Heart left ventricle (tissue), 16 donors: Measurements from ENCODE around the gene ZNF429. TPM values are rescaled to one million over a fixed set of nuclear protein-coding genes. Genes with fewer than 3 reads are reported as not detected.
A peak's percentile ranks its signal among the peaks of the same experiment; 100 is the strongest.

Experiments used
- ATAC-seq, 4 donors: fragments of 200-7000 bp; cut with Tn5 transposase; one replicate each; pipeline ENCODE4 v1.9.1; 2020 to 2022; ENCODE audit warnings: moderate library complexity in 4 of 4, mild to moderate bottlenecking in 3 of 4, moderate number of reproducible peaks in 1 of 4
- DNase-seq, 5 donors: peaks; one replicate each; pipeline ENCODE4 v3.0.0-alpha.2; 2020
- H3K27ac ChIP-seq, 12 donors: fragments of 200-600 bp; sonication (generic) in 4 of 12; one replicate each; pipeline versions ENCODE4 v1.5.0 to v1.8.0; 2016 to 2022; ENCODE audit warnings: mild to moderate bottlenecking in 2 of 12
- H3K27me3 ChIP-seq, 9 donors: fragments of 200-600 bp; sonication (generic) in 2 of 9; one replicate each; pipeline versions ENCODE4 v1.5.1 to v1.8.0; 2016 to 2022; ENCODE audit warnings: mild to moderate bottlenecking in 3 of 9
- H3K36me3 ChIP-seq, 9 donors: fragments of 200-600 bp; sonication (generic) in 2 of 9; one replicate each; pipeline versions ENCODE4 v1.5.0 to v1.8.0; 2018 to 2022; ENCODE audit warnings: mild to moderate bottlenecking in 2 of 9
- H3K4me1 ChIP-seq, 12 donors: fragments of 200-600 bp; sonication (generic) in 4 of 12; one replicate each; pipeline versions ENCODE4 v1.5.0 to v1.8.0; 2016 to 2022; ENCODE audit warnings: mild to moderate bottlenecking in 3 of 12
- H3K4me3 ChIP-seq, 12 donors: fragments of 200-600 bp; sonication (generic) in 4 of 12; one replicate each; pipeline versions ENCODE4 v1.5.0 to v1.8.0; 2017 to 2022; ENCODE audit warnings: mild to moderate bottlenecking in 9 of 12, moderate library complexity in 4 of 12
- H3K9me3 ChIP-seq, 12 donors: fragments of 200-600 bp; sonication (generic) in 4 of 12; one replicate each; pipeline versions ENCODE4 v1.5.0 to v1.8.0; 2016 to 2022; ENCODE audit warnings: mild to moderate bottlenecking in 1 of 12
- CTCF ChIP-seq, 12 donors: fragments of 200-600 bp; sonication (generic) in 4 of 12; IDR thresholded peaks; one replicate each; pipeline versions ENCODE4 v1.5.0 to v1.8.0; 2018 to 2022; ENCODE audit warnings: antibody characterized with exemption in 12 of 12, mild to moderate bottlenecking in 5 of 12
- POLR2A ChIP-seq, 2 donors: fragments of 450-650 bp; IDR thresholded peaks; one replicate each; pipeline ENCODE4 v1.6.1; 2017; ENCODE audit warnings: antibody characterized with exemption in 2 of 2, mild to moderate bottlenecking in 2 of 2, moderate library complexity in 2 of 2
- WGBS, 4 donors: extraction: QIAGEN DNeasy Blood & Tissue Kit in 2 of 4; methylation state at CpG; one replicate each; pipeline versions ENCODE4 v1.1.5 to v1.1.7; 2013 to 2018; 5-methylcytosine and 5-hydroxymethylcytosine counted together
- intact Hi-C, 10 donors: fragments of 100-400 bp; cut with DNase I; formaldehyde crosslinking; loops; one replicate each; pipeline versions ENCODE4 v1.11.1 to v1.14.2; 2022
- polyA plus RNA-seq, 2 donors: library from polyadenylated mRNA; stranded (reverse); fragments of 200-250 nt; gene quantifications; one replicate each; pipeline ENCODE4 v1.2.3, GENCODE V29; 2013
- total RNA-seq, 9 donors: library from RNA; depleted of rRNA in 2 of 9; stranded (reverse); fragments of >200 nt in 2 of 9; fragmentation: NEBNext Ultra II Directional in 3 of 9; extraction: Animal tissue kit (Norgen Biotek cat#: 25700) in 3 of 9; gene quantifications; one replicate each; pipeline versions ENCODE4 v1.1.0 to v1.2.4, GENCODE V29; 2016 to 2023
- donor health status: ischemic (EF 13 %, LVEDD 7.1; RV severe dilation, severe dysfunction).
- donor health status: healthy with polysubstance abuse.
- donor health status: DM: no; HTN: yes; CAD: no.
- donor health status: DM: no; HTN: no; CAD: no.
- donor health status: ischemic (EF 25% LVEDD 6.9; RV normal size, moderate dysfunction).
- donor health status: ischemic (EF 25% LVEDD 5.7; RV mildly dilated, moderate dysfunction).
- donor health status: healthy.
- donor health status: DM: yes; HTN: yes; CAD: no.
- donor health status: ischemic (EF 35%, LVEDD 5.7; RV mildly dilated, moderate dysfunction).
- donor health status: nonischemic (EF 11% LVEDD 7.7; RV severe dilation, severe dysfunction).
- donor health status: DM: yes; HTN: yes; CAD: no.
- donor health status: PGD.
- donor health status: ischemic (EF 29% LVEDD 5.4; RV normal size, mild dysfunction).
- donor health status: nonischemic (EF 23%, LVEDD 6.1; RV moderate dilation, normal function).

The ZNF429 gene
- total and polyA plus RNA-seq, 11 donors = 4.5 to 10.1 (median 8.2) TPM

GRCh38 chr19:21569494-21569865 lies 64.1 kb downstream of the ZNF429 start:
- H3K4me1 ChIP-seq = peaks cover 0 to 31% (median 2%) of the 10 kb centered on the region in 12 donors
- ATAC-seq = peak in 3 of 4 donors; percentile 37 to 76 (median 75)
- TF ChIP-seq CTCF (IDR thresholded peaks at IDR 0.05) (no peak), POLR2A (IDR thresholded peaks at IDR 0.05) (no peak)
- intact Hi-C loops = loop anchor here in 2 of 10 donors (5.0 to 10.0 kb wide), 3 partner anchors 65 to 283 kb away; partner anchors contain the start of gene ZNF429 (in 1 of the 2)
- DNase-seq = peak in 3 of 5 donors; percentile 74 to 85 (median 79)
- H3K9me3 ChIP-seq = peaks cover 0 to 49% (median 0%) of the 10 kb centered on the region in 12 donors
- no peaks in the 10 kb centered on the region for H3K27me3 ChIP-seq
- peak overlapping the region in 9 of 12 donors; percentile 8 to 89 (median 73) for H3K27ac ChIP-seq
- 42 to 81% (median 64%) methylated on average over 16 of the region's 16 CpGs for WGBS, 4 donors
- peak overlapping the region in 10 of 12 donors; percentile 25 to 79 (median 56) for H3K4me3 ChIP-seq
- H3K36me3 ChIP-seq = no peaks in the 10 kb centered on the region

GRCh38 chr19:21571316-21571715 lies 65.9 kb downstream of the ZNF429 start:
- peaks cover 0 to 53% (median 0%) of the 10 kb centered on the region in 12 donors for H3K9me3 ChIP-seq
- TF ChIP-seq CTCF (IDR thresholded peaks at IDR 0.05) (no peak), POLR2A (IDR thresholded peaks at IDR 0.05) (no peak)
- 55 to 91% (median 70%) methylated on average over 2 of the region's 2 CpGs for WGBS, 4 donors
- peaks cover 0 to 22% (median 2%) of the 10 kb centered on the region in 12 donors for H3K4me1 ChIP-seq
- intact Hi-C loops = no loop called here
- H3K27me3 ChIP-seq = no peaks in the 10 kb centered on the region
- no peak overlapping the region for H3K4me3 ChIP-seq
- H3K27ac ChIP-seq = no peak overlapping the region
- DNase-seq (no peak), ATAC-seq (no peak)
- no peaks in the 10 kb centered on the region for H3K36me3 ChIP-seq

- peaks cover 0 to 3% (median 0%) of the 10 kb centered on the region in 12 donors for H3K4me1 ChIP-seq
- peaks cover 0 to 48% (median 0%) of the 10 kb centered on the region in 12 donors for H3K9me3 ChIP-seq
- H3K4me3 ChIP-seq = no peak overlapping the region
- H3K36me3 ChIP-seq = no peaks in the 10 kb centered on the region
- no peak overlapping the region for H3K27ac ChIP-seq
- no peaks in the 10 kb centered on the region for H3K27me3 ChIP-seq
- TF ChIP-seq POLR2A (IDR thresholded peaks at IDR 0.05) (no peak), CTCF (IDR thresholded peaks at IDR 0.05) (no peak)
- intact Hi-C loops = no loop called here
- DNase-seq (no peak), ATAC-seq (no peak)
- 49 to 88% (median 66%) methylated on average over 2 of the region's 2 CpGs for WGBS, 4 donors
Observed at GRCh38 chr19:21574607-21575006, 69.2 kb downstream of the ZNF429 start.

- no peaks in the 10 kb centered on the region for H3K36me3 ChIP-seq
- no peak overlapping the region for H3K27ac ChIP-seq
- peaks cover 0 to 47% (median 0%) of the 10 kb centered on the region in 12 donors for H3K9me3 ChIP-seq
- DNase-seq (no peak), ATAC-seq (no peak)
- 92 to 97% (median 97%) methylated on average over 3 of the region's 3 CpGs for WGBS, 4 donors
- no peaks in the 10 kb centered on the region for H3K27me3 ChIP-seq
- TF ChIP-seq CTCF (IDR thresholded peaks at IDR 0.05) (no peak), POLR2A (IDR thresholded peaks at IDR 0.05) (no peak)
- no peaks in the 10 kb centered on the region for H3K4me1 ChIP-seq
- no peak overlapping the region for H3K4me3 ChIP-seq
- intact Hi-C loops = no loop called here
Observed at GRCh38 chr19:21576481-21576880, 71.1 kb downstream of the ZNF429 start.
